ES-I3 (cell line): ENCODE data around the gene SPATA31E1.
"Not testable (repeated sequence)": the region's sequence is repeated elsewhere in the genome, so short reads cannot be mapped to it uniquely, and the experiment has no call there.

ENCODE experiments used
- H3K36me3 ChIP-seq: 2 replicates; pipeline ENCODE4 v1.6.1; 2013; ENCODE audit warnings: mild to moderate bottlenecking, low read length, control low read depth, moderate library complexity; ENCODE audit not compliant: insufficient read depth
- H3K4me1 ChIP-seq: 2 replicates; pipeline ENCODE4 v1.6.1; 2013; ENCODE audit warnings: mild to moderate bottlenecking, control low read depth, low read length; ENCODE audit not compliant: insufficient read depth
- H3K9ac ChIP-seq: 2 replicates; pipeline ENCODE4 v1.6.1; 2013; ENCODE audit warnings: low read depth, mild to moderate bottlenecking, low read length, moderate library complexity
- H3K9me3 ChIP-seq: 2 replicates; pipeline ENCODE4 v1.6.1; 2013; ENCODE audit warnings: mild to moderate bottlenecking, low read length, moderate library complexity; ENCODE audit not compliant: control insufficient read depth, insufficient read depth

SPATA31E1 gene

GRCh38 chr9:87882627-87883026 lies at the start of gene SPATA31E1:
Gene SPATA31E1, plus strand, starts transcription at chr9:87882877. Its CDS starts 15 bp downstream, at chr9:87882892.
- H3K9ac ChIP-seq: no peak within 1 kb of the TSS
- H3K4me1 ChIP-seq: peaks cover 12% of the 10 kb centered on the region
- no peaks in the 10 kb centered on the region; the same call in 1 of the 2 replicates for H3K9me3 ChIP-seq
- no peaks in the 10 kb centered on the region for H3K36me3 ChIP-seq

- Histone ChIP-seq H3K9ac (no peak overlapping the region), H3K36me3 (no peaks in the 10 kb centered on the region), H3K9me3 (no peaks in the 10 kb centered on the region), H3K4me1 (peaks cover 6% of the 10 kb centered on the region; the same call in 1 of the 2 replicates)
Measured at GRCh38 chr9:87834357-87834756, 48.3 kb upstream of the SPATA31E1 start.

GRCh38 chr9:87836536-87836935 lies 46.1 kb upstream of the SPATA31E1 start:
- Histone ChIP-seq H3K36me3 (no peaks in the 10 kb centered on the region), H3K9me3 (peaks cover 5% of the 10 kb centered on the region; the same call in 1 of the 2 replicates), H3K9ac (no peak overlapping the region), H3K4me1 (no peaks in the 10 kb centered on the region)

- H3K4me1 ChIP-seq: no peaks in the 10 kb centered on the region
- H3K9ac ChIP-seq: no peak overlapping the region
- peaks cover 5% of the 10 kb centered on the region; the same call in 1 of the 2 replicates for H3K9me3 ChIP-seq
- H3K36me3 ChIP-seq: no peaks in the 10 kb centered on the region
Measured at GRCh38 chr9:87836951-87837705, 45.5 kb upstream of the SPATA31E1 start.

GRCh38 chr9:87840134-87840533 lies 42.5 kb upstream of the SPATA31E1 start:
- Histone ChIP-seq H3K4me1 (no peaks in the 10 kb centered on the region), H3K9me3 (peaks cover 5% of the 10 kb centered on the region; the same call in 1 of the 2 replicates), H3K9ac (no peak overlapping the region), H3K36me3 (no peaks in the 10 kb centered on the region)

- Histone ChIP-seq H3K9me3 (peaks cover 5% of the 10 kb centered on the region; the same call in 1 of the 2 replicates), H3K36me3 (no peaks in the 10 kb centered on the region), H3K4me1 (no peaks in the 10 kb centered on the region), H3K9ac (no peak overlapping the region)
Measured at GRCh38 chr9:87842878-87843585, 39.6 kb upstream of the SPATA31E1 start.

- no peak overlapping the region for H3K9ac ChIP-seq
Measured at GRCh38 chr9:87844506-87844905, 38.2 kb upstream of the SPATA31E1 start.

GRCh38 chr9:87847817-87848216 lies 34.9 kb upstream of the SPATA31E1 start:
- not testable (repeated sequence) for H3K4me1 ChIP-seq, H3K36me3 ChIP-seq, H3K9ac ChIP-seq

More at GRCh38 chr9:87844506-87844905, 38.2 kb upstream of the SPATA31E1 start:
- Histone ChIP-seq H3K36me3 (no peaks in the 10 kb centered on the region), H3K9me3 (peaks cover 5% of the 10 kb centered on the region; the same call in 1 of the 2 replicates), H3K4me1 (no peaks in the 10 kb centered on the region)

GRCh38 chr9:87849144-87849758 lies 33.4 kb upstream of the SPATA31E1 start:
- H3K9me3 ChIP-seq: no peaks in the 10 kb centered on the region
- no peaks in the 10 kb centered on the region for H3K36me3 ChIP-seq
- no peaks in the 10 kb centered on the region; the same call in 1 of the 2 replicates for H3K4me1 ChIP-seq
- H3K9ac ChIP-seq: no peak overlapping the region

More at GRCh38 chr9:87847817-87848216, 34.9 kb upstream of the SPATA31E1 start:
- not testable (repeated sequence) for H3K9me3 ChIP-seq

- no peaks in the 10 kb centered on the region for H3K36me3 ChIP-seq
- no peaks in the 10 kb centered on the region; the same call in 1 of the 2 replicates for H3K4me1 ChIP-seq
- H3K9ac ChIP-seq: no peak overlapping the region
- no peaks in the 10 kb centered on the region for H3K9me3 ChIP-seq
Measured at GRCh38 chr9:87850391-87850790, 32.3 kb upstream of the SPATA31E1 start.

GRCh38 chr9:87851186-87851585 lies 31.5 kb upstream of the SPATA31E1 start:
- H3K9ac ChIP-seq, H3K4me1 ChIP-seq, H3K9me3 ChIP-seq, H3K36me3 ChIP-seq: not testable (repeated sequence)

- H3K4me1 ChIP-seq: no peaks in the 10 kb centered on the region; the same call in 1 of the 2 replicates
- H3K36me3 ChIP-seq: no peaks in the 10 kb centered on the region
- no peak overlapping the region for H3K9ac ChIP-seq
- peaks cover 3% of the 10 kb centered on the region; the same call in 1 of the 2 replicates for H3K9me3 ChIP-seq
Measured at GRCh38 chr9:87853302-87853701, 29.4 kb upstream of the SPATA31E1 start.

- H3K4me1 ChIP-seq: no peaks in the 10 kb centered on the region; the same call in 1 of the 2 replicates
- H3K36me3 ChIP-seq: no peaks in the 10 kb centered on the region
- no peak overlapping the region for H3K9ac ChIP-seq
- peaks cover 3% of the 10 kb centered on the region; the same call in 1 of the 2 replicates for H3K9me3 ChIP-seq
Measured at GRCh38 chr9:87853876-87854579, 28.6 kb upstream of the SPATA31E1 start.

- Histone ChIP-seq H3K9ac (no peak overlapping the region), H3K4me1 (no peaks in the 10 kb centered on the region; the same call in 1 of the 2 replicates), H3K36me3 (no peaks in the 10 kb centered on the region), H3K9me3 (peaks cover 3% of the 10 kb centered on the region; the same call in 1 of the 2 replicates)
Measured at GRCh38 chr9:87854580-87854955, 28.1 kb upstream of the SPATA31E1 start.
